Body of pancreas (tissue), 4 donors: Measurements from ENCODE around the gene TOGARAM2.

Experiments
- CTCF ChIP-seq, 7 experiments: fragments of 450-650 bp in 4 of 7; fragments of 200-600 bp in 3 of 7; sonication (generic) in 3 of 7; IDR thresholded peaks; one replicate each; pipeline ENCODE4 v1.5.1; 2016 to 2019; ENCODE audit warnings: antibody characterized with exemption in 7 of 7
- POLR2A ChIP-seq, 3 donors: fragments of 450-650 bp; IDR thresholded peaks; one replicate each; pipeline ENCODE4 v1.6.1; 2016; ENCODE audit warnings: antibody characterized with exemption in 3 of 3, mild to moderate bottlenecking in 2 of 3

- no peak for TF ChIP-seq CTCF (IDR thresholded peaks at IDR 0.05)
- no peak for TF ChIP-seq POLR2A (IDR thresholded peaks at IDR 0.05)
These were observed 71.7 kb downstream of the TOGARAM2 start for GRCh38 chr2:29052807-29053206.
